WTC11 (cell line): ENCODE data around the gene UCK1. TPM values are rescaled to one million over a fixed set of nuclear protein-coding genes. Genes with fewer than 3 reads are reported as not detected.

ENCODE experiments used
- ATAC-seq: fragments of 200-7000 bp; cut with Tn5 transposase; 2 replicates; pipeline ENCODE4 v1.10.0; 2021; ENCODE audit warnings: mild to moderate bottlenecking, moderate library complexity
- CTCF ChIA-PET: fragments of 300-600 bp; sonication (Branson Sonifier 250); formaldehyde crosslinking; loops from one replicate; lab custom pipeline; 2021; ENCODE audit warnings: antibody characterized with exemption; lab: Charles Lee
- POLR2A ChIA-PET: fragments of 350-600 bp; sonication (Branson Sonifier 250); formaldehyde crosslinking; loops from one replicate; lab custom pipeline; 2021; ENCODE audit warnings: antibody characterized with exemption; lab: Charles Lee
- DNase-seq: peaks from one replicate; pipeline ENCODE4 v3.0.0; 2021; ENCODE audit warnings: low spot score
- H3K27ac Mint-ChIP-seq: 2 replicates; pipeline ENCODE4 v1.8.0; 2021; ENCODE audit warnings: mixed read lengths
- H3K27me3 Mint-ChIP-seq: 2 replicates; pipeline ENCODE4 v1.8.0; 2021; ENCODE audit warnings: low read depth, mild to moderate bottlenecking, moderate library complexity, mixed read lengths
- H3K36me3 Mint-ChIP-seq: 2 replicates; pipeline ENCODE4 v1.8.0; 2021; ENCODE audit warnings: mixed read lengths
- H3K4me1 Mint-ChIP-seq: 2 replicates; pipeline ENCODE4 v1.8.0; 2022; ENCODE audit warnings: mixed read lengths
- H3K4me3 Mint-ChIP-seq: 2 replicates; pipeline ENCODE4 v1.8.0; 2021; ENCODE audit warnings: mild to moderate bottlenecking, moderate library complexity, mixed read lengths
- H3K9me3 Mint-ChIP-seq: 2 replicates; pipeline ENCODE4 v1.8.0; 2021; ENCODE audit warnings: mixed read lengths
- ATF1 ChIP-seq: sonication (generic); formaldehyde crosslinking; IDR thresholded peaks from 2 replicates; pipeline ENCODE4 v1.8.1; 2023; ENCODE audit warnings: mild to moderate bottlenecking, moderate library complexity, missing genetic modification reagents
- ESRRA ChIP-seq: sonication (generic); formaldehyde crosslinking; IDR thresholded peaks from 2 replicates; pipeline ENCODE4 v1.8.1; 2022; ENCODE audit warnings: mild to moderate bottlenecking, missing genetic modification reagents, borderline replicate concordance
- GABPB1 ChIP-seq: sonication (generic); formaldehyde crosslinking; IDR thresholded peaks from 2 replicates; pipeline ENCODE4 v1.8.1; 2023; ENCODE audit warnings: mild to moderate bottlenecking, missing genetic modification reagents
- GRHL2 ChIP-seq: fragments of 250-450 bp; sonication (Bioruptor Pico); IDR thresholded peaks from 2 replicates; pipeline ENCODE4 v1.8.0; 2022; ENCODE audit warnings: mild to moderate bottlenecking, moderate library complexity; ENCODE audit not compliant: insufficient replicate concordance, severe bottlenecking
- HMGA2 ChIP-seq: fragments of 250-450 bp; sonication (Bioruptor Pico); IDR thresholded peaks from 2 replicates; pipeline ENCODE4 v1.4.0; 2021; ENCODE audit warnings: mild to moderate bottlenecking, moderate library complexity
- IRF2 ChIP-seq: sonication (generic); formaldehyde crosslinking; IDR thresholded peaks from 2 replicates; pipeline ENCODE4 v1.8.0; 2022; ENCODE audit warnings: low read depth, missing genetic modification reagents, borderline replicate concordance
- SMAD3 ChIP-seq: sonication (generic); formaldehyde crosslinking; IDR thresholded peaks from 2 replicates; pipeline ENCODE4 v1.8.0; 2022; ENCODE audit warnings: missing genetic modification reagents, mild to moderate bottlenecking, borderline replicate concordance
- SOX15 ChIP-seq: fragments of 250-450 bp; sonication (Bioruptor Pico); IDR thresholded peaks from 2 replicates; pipeline ENCODE4 v1.9.0; 2021; ENCODE audit warnings: mild to moderate bottlenecking
- SP1 ChIP-seq: sonication (generic); formaldehyde crosslinking; conservative IDR thresholded peaks from 2 replicates; pipeline ENCODE4 v1.8.1; 2022; ENCODE audit warnings: missing genetic modification reagents
- TEAD1 ChIP-seq: sonication (generic); formaldehyde crosslinking; IDR thresholded peaks from 2 replicates; pipeline ENCODE4 v1.8.0; 2022; ENCODE audit warnings: mild to moderate bottlenecking, missing genetic modification reagents
- ZNF138 ChIP-seq: sonication (generic); formaldehyde crosslinking; conservative IDR thresholded peaks from 2 replicates; pipeline ENCODE4 v1.8.1; 2022; ENCODE audit warnings: mild to moderate bottlenecking, moderate library complexity, missing genetic modification reagents
- ZNF263 ChIP-seq: sonication (generic); formaldehyde crosslinking; IDR thresholded peaks from 2 replicates; pipeline ENCODE4 v1.8.1; 2022; ENCODE audit warnings: low read depth, mild to moderate bottlenecking, moderate library complexity, missing genetic modification reagents
- total RNA-seq: library from RNA; stranded (reverse); gene quantifications from 3 replicates; pipeline ENCODE4 v1.2.3, GENCODE V29; 2021
- TF ChIP-seq, protein P1 (sequence below): sonication (generic); formaldehyde crosslinking; IDR thresholded peaks from 2 replicates; pipeline ENCODE4 v1.8.0; 2023; ENCODE audit warnings: missing genetic modification reagents, mild to moderate bottlenecking, borderline replicate concordance
- TF ChIP-seq, protein P2 (sequence below): sonication (generic); formaldehyde crosslinking; IDR thresholded peaks from 2 replicates; pipeline ENCODE4 v1.8.1; 2023; ENCODE audit warnings: mild to moderate bottlenecking, missing genetic modification reagents, borderline replicate concordance
- TF ChIP-seq, protein P3 (sequence below): sonication (generic); formaldehyde crosslinking; IDR thresholded peaks from 2 replicates; pipeline ENCODE4 v1.8.1; 2022; ENCODE audit warnings: mild to moderate bottlenecking, missing genetic modification reagents, moderate library complexity, borderline replicate concordance
- TF ChIP-seq, protein P4 (sequence below): fragments of 250-450 bp; sonication (Bioruptor Pico); IDR thresholded peaks from 2 replicates; pipeline ENCODE4 v2.1.2; 2022; ENCODE audit warnings: mild to moderate bottlenecking, moderate library complexity
- TF ChIP-seq, protein P5 (sequence below): sonication (generic); formaldehyde crosslinking; IDR thresholded peaks from 2 replicates; pipeline ENCODE4 v1.8.0; 2022; ENCODE audit warnings: mild to moderate bottlenecking, missing genetic modification reagents
- TF ChIP-seq, protein P6 (sequence below): sonication (generic); formaldehyde crosslinking; IDR thresholded peaks from 2 replicates; pipeline ENCODE4 v1.8.1; 2023; ENCODE audit warnings: mild to moderate bottlenecking, missing genetic modification reagents, moderate library complexity

The UCK1 gene
- total RNA-seq, 1 experiment from 2014 or later = 29.6 TPM

DNA sequence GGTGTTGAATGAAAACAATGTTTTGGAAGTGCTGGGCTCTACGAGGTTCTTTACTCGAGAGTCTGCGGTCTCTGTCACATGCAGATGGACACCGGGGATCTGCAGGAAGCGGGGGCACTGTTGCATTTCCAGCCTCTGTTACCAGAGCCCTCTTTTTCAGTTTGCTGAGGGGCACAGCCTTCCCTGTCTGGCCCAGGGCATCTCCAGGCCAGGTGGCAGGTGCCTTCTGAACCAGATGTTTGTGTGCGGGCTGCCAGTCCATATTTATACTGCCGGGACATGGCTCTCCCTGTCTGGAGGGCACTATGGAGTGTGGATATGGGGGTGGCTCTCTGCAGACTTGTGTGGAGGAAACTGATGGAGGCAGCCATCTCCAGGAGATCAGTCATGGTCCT is 47.0 kb downstream of the UCK1 start (continued):
- TF ChIP-seq, protein P1, sequence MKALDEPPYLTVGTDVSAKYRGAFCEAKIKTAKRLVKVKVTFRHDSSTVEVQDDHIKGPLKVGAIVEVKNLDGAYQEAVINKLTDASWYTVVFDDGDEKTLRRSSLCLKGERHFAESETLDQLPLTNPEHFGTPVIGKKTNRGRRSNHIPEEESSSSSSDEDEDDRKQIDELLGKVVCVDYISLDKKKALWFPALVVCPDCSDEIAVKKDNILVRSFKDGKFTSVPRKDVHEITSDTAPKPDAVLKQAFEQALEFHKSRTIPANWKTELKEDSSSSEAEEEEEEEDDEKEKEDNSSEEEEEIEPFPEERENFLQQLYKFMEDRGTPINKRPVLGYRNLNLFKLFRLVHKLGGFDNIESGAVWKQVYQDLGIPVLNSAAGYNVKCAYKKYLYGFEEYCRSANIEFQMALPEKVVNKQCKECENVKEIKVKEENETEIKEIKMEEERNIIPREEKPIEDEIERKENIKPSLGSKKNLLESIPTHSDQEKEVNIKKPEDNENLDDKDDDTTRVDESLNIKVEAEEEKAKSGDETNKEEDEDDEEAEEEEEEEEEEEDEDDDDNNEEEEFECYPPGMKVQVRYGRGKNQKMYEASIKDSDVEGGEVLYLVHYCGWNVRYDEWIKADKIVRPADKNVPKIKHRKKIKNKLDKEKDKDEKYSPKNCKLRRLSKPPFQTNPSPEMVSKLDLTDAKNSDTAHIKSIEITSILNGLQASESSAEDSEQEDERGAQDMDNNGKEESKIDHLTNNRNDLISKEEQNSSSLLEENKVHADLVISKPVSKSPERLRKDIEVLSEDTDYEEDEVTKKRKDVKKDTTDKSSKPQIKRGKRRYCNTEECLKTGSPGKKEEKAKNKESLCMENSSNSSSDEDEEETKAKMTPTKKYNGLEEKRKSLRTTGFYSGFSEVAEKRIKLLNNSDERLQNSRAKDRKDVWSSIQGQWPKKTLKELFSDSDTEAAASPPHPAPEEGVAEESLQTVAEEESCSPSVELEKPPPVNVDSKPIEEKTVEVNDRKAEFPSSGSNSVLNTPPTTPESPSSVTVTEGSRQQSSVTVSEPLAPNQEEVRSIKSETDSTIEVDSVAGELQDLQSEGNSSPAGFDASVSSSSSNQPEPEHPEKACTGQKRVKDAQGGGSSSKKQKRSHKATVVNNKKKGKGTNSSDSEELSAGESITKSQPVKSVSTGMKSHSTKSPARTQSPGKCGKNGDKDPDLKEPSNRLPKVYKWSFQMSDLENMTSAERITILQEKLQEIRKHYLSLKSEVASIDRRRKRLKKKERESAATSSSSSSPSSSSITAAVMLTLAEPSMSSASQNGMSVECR (CRISPR knock-in tag) = no peak
- no peak for TF ChIP-seq IRF2
- TF ChIP-seq HMGA2 (CRISPR knock-in tag) = no peak
- TF ChIP-seq GABPB1 = no peak
- TF ChIP-seq SP1 (CRISPR knock-in tag) = no peak
- TF ChIP-seq, protein P2, sequence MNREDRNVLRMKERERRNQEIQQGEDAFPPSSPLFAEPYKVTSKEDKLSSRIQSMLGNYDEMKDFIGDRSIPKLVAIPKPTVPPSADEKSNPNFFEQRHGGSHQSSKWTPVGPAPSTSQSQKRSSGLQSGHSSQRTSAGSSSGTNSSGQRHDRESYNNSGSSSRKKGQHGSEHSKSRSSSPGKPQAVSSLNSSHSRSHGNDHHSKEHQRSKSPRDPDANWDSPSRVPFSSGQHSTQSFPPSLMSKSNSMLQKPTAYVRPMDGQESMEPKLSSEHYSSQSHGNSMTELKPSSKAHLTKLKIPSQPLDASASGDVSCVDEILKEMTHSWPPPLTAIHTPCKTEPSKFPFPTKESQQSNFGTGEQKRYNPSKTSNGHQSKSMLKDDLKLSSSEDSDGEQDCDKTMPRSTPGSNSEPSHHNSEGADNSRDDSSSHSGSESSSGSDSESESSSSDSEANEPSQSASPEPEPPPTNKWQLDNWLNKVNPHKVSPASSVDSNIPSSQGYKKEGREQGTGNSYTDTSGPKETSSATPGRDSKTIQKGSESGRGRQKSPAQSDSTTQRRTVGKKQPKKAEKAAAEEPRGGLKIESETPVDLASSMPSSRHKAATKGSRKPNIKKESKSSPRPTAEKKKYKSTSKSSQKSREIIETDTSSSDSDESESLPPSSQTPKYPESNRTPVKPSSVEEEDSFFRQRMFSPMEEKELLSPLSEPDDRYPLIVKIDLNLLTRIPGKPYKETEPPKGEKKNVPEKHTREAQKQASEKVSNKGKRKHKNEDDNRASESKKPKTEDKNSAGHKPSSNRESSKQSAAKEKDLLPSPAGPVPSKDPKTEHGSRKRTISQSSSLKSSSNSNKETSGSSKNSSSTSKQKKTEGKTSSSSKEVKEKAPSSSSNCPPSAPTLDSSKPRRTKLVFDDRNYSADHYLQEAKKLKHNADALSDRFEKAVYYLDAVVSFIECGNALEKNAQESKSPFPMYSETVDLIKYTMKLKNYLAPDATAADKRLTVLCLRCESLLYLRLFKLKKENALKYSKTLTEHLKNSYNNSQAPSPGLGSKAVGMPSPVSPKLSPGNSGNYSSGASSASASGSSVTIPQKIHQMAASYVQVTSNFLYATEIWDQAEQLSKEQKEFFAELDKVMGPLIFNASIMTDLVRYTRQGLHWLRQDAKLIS (CRISPR knock-in tag) = no peak
- TF ChIP-seq, protein P3, sequence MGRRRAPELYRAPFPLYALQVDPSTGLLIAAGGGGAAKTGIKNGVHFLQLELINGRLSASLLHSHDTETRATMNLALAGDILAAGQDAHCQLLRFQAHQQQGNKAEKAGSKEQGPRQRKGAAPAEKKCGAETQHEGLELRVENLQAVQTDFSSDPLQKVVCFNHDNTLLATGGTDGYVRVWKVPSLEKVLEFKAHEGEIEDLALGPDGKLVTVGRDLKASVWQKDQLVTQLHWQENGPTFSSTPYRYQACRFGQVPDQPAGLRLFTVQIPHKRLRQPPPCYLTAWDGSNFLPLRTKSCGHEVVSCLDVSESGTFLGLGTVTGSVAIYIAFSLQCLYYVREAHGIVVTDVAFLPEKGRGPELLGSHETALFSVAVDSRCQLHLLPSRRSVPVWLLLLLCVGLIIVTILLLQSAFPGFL = no peak

DNA sequence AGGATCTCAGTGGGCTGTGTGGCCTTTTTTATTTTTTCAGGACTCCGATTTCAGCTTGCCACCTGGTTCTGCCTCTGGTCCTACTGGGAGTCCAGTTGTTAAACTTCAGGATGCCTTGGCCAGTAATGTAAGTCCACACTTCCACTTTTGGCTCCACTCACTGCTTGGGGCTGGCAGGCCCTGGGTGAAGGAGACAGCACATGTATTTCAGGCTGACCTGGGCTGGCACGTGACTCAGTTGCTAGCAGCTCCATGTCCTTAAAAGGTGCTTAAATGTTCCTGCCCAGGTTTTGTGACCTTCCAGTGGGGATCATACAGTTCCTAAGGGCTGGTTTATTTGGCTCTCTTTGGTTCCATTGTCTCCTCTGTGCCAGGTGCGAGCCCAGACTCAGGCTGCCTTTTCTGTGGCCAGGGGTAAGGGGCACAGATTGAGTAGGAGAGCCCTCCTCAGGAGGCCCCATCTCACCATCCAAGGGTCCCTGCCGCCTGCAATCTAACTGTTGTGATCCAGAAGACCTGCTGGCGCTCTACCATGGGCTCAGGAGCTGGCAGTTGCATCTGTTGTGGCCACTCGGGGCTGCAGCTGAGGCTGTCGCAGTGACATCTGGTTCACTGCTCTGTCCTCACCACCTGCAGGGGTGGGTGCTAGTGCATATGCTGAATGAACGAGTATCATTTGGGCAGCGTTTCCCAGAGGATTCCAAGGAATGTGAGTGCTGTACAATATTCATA is 47.6 kb downstream of the UCK1 start:
- no peak for ATAC-seq
- H3K27ac Mint-ChIP-seq = no peak overlapping the region
- peaks cover 93% of the 10 kb centered on the region for H3K36me3 Mint-ChIP-seq
- ChIA-PET CTCF (no interaction called here), POLR2A (no interaction called here)
- no peak for DNase-seq
- no peaks in the 10 kb centered on the region for H3K9me3 Mint-ChIP-seq
- no peak overlapping the region for H3K4me3 Mint-ChIP-seq
- H3K27me3 Mint-ChIP-seq = no peaks in the 10 kb centered on the region
- no peaks in the 10 kb centered on the region for H3K4me1 Mint-ChIP-seq
- TF ChIP-seq GRHL2 = no peak
- TF ChIP-seq, protein P1 (CRISPR knock-in tag) = no peak
- no peak for TF ChIP-seq ATF1
- TF ChIP-seq ZNF138 = no peak
- TF ChIP-seq ESRRA = no peak
- TF ChIP-seq, protein P4, sequence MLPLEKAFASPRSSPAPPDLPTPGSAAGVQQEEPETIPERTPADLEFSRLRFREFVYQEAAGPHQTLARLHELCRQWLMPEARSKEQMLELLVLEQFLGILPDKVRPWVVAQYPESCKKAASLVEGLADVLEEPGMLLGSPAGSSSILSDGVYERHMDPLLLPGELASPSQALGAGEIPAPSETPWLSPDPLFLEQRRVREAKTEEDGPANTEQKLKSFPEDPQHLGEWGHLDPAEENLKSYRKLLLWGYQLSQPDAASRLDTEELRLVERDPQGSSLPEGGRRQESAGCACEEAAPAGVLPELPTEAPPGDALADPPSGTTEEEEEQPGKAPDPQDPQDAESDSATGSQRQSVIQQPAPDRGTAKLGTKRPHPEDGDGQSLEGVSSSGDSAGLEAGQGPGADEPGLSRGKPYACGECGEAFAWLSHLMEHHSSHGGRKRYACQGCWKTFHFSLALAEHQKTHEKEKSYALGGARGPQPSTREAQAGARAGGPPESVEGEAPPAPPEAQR (CRISPR knock-in tag) = no peak
- no peak for TF ChIP-seq SOX15 (CRISPR knock-in tag)
- TF ChIP-seq TEAD1 (CRISPR knock-in tag) = no peak
- no peak for TF ChIP-seq ZNF263 (CRISPR knock-in tag)
- TF ChIP-seq, protein P5, sequence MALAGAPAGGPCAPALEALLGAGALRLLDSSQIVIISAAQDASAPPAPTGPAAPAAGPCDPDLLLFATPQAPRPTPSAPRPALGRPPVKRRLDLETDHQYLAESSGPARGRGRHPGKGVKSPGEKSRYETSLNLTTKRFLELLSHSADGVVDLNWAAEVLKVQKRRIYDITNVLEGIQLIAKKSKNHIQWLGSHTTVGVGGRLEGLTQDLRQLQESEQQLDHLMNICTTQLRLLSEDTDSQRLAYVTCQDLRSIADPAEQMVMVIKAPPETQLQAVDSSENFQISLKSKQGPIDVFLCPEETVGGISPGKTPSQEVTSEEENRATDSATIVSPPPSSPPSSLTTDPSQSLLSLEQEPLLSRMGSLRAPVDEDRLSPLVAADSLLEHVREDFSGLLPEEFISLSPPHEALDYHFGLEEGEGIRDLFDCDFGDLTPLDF (CRISPR knock-in tag) = no peak
- TF ChIP-seq SMAD3 (CRISPR knock-in tag) = no peak
- TF ChIP-seq, protein P6, sequence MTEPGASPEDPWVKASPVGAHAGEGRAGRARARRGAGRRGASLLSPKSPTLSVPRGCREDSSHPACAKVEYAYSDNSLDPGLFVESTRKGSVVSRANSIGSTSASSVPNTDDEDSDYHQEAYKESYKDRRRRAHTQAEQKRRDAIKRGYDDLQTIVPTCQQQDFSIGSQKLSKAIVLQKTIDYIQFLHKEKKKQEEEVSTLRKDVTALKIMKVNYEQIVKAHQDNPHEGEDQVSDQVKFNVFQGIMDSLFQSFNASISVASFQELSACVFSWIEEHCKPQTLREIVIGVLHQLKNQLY (CRISPR knock-in tag) = no peak
